Neural progenitor cell (in vitro differentiated cells): ENCODE results near the gene TMPRSS4. TPM values are rescaled to one million over a fixed set of nuclear protein-coding genes. Genes with fewer than 3 reads are reported as not detected.

Experiments used
- DNase-seq: peaks from one replicate; pipeline ENCODE4 v3.0.0-alpha.2; 2016; ENCODE audit warnings: low spot score
- H2AFZ ChIP-seq: fragments of 200-600 bp; sonication (generic); replicated peaks from 2 replicates; pipeline ENCODE4 v1.6.1; 2016; ENCODE audit warnings: antibody characterized with exemption
- H3F3A ChIP-seq: fragments of 200-600 bp; sonication (generic); 2 replicates; pipeline ENCODE4 v1.6.1; 2016; ENCODE audit warnings: antibody characterized with exemption, low read depth
- H3K27ac ChIP-seq: fragments of 200-600 bp; sonication (generic); 2 replicates; pipeline ENCODE4 v1.5.1; 2016; ENCODE audit warnings: mild to moderate bottlenecking
- H3K27me3 ChIP-seq: fragments of 200-600 bp; sonication (generic); 2 replicates; pipeline ENCODE4 v1.6.1; 2016; ENCODE audit warnings: mild to moderate bottlenecking, moderate library complexity
- H3K36me3 ChIP-seq: fragments of 200-600 bp; sonication (generic); 2 replicates; pipeline ENCODE4 v1.5.1; 2016
- H3K4me1 ChIP-seq: fragments of 200-600 bp; sonication (generic); 2 replicates; pipeline ENCODE4 v1.6.1; 2016; ENCODE audit warnings: mixed run types
- H3K4me2 ChIP-seq: fragments of 200-600 bp; sonication (generic); 2 replicates; pipeline ENCODE4 v1.6.1; 2016
- H3K4me3 ChIP-seq: fragments of 200-600 bp; sonication (generic); 2 replicates; pipeline ENCODE4 v1.5.1; 2016
- H3K79me2 ChIP-seq: fragments of 200-600 bp; sonication (generic); 2 replicates; pipeline ENCODE4 v1.6.1; 2016; ENCODE audit warnings: low read depth
- H3K9ac ChIP-seq: fragments of 200-600 bp; sonication (generic); 2 replicates; pipeline ENCODE4 v1.6.1; 2016
- H3K9me3 ChIP-seq: fragments of 200-600 bp; sonication (generic); 2 replicates; pipeline ENCODE4 v1.5.1; 2016; ENCODE audit warnings: low read depth
- H4K20me1 ChIP-seq: fragments of 200-600 bp; sonication (generic); 2 replicates; pipeline ENCODE4 v1.6.1; 2016; ENCODE audit warnings: low read depth
- H3K27ac Mint-ChIP-seq: 3 replicates; pipeline ENCODE4 v1.8.0; 2021; ENCODE audit warnings: mixed read lengths
- H3K27me3 Mint-ChIP-seq: 2 replicates; pipeline ENCODE4 v1.8.0; 2022; ENCODE audit warnings: low read depth, mild to moderate bottlenecking, inconsistent platforms, moderate library complexity, mixed read lengths; ENCODE audit not compliant: insufficient read depth
- H3K36me3 Mint-ChIP-seq: 3 replicates; pipeline ENCODE4 v1.8.0; 2021; ENCODE audit warnings: mixed read lengths
- H3K4me1 Mint-ChIP-seq: 3 replicates; pipeline ENCODE4 v1.8.0; 2021; ENCODE audit warnings: mixed read lengths
- H3K4me3 Mint-ChIP-seq: 3 replicates; pipeline ENCODE4 v1.8.0; 2021; ENCODE audit warnings: mild to moderate bottlenecking, moderate library complexity, mixed read lengths
- H3K9me3 Mint-ChIP-seq: 3 replicates; pipeline ENCODE4 v1.8.0; 2020; ENCODE audit warnings: mixed read lengths
- EZH2 ChIP-seq: fragments of 200-600 bp; sonication (generic); IDR thresholded peaks from 2 replicates; pipeline ENCODE4 v1.6.1; 2017; ENCODE audit warnings: antibody characterized with exemption, mild to moderate bottlenecking, moderate library complexity
- EZH2phosphoT487 ChIP-seq: fragments of 200-600 bp; sonication (generic); IDR thresholded peaks from 2 replicates; pipeline ENCODE4 v1.6.1; 2017; ENCODE audit warnings: antibody characterized with exemption
- total RNA-seq: library from RNA; depleted of rRNA; stranded (reverse); fragments of >200 nt; gene quantifications from 2 replicates; pipeline ENCODE4 v1.2.3, GENCODE V29; 2015; ENCODE audit warnings: low replicate concordance
- TF ChIP-seq, protein P1 (sequence below): fragments of 200-600 bp; sonication (generic); IDR thresholded peaks from 2 replicates; pipeline ENCODE4 v1.5.1; 2017; ENCODE audit warnings: antibody characterized with exemption, mild to moderate bottlenecking

The TMPRSS4 gene
- total RNA-seq, 1 donor from 2014 or later, result not detected

GRCh38 chr11:118167906-118168305, 91.0 kb downstream of the TMPRSS4 start:
- Mint-ChIP-seq H3K4me3 (no peak overlapping the region), H3K27ac (no peak overlapping the region), H3K27me3 (peaks cover 51% of the 10 kb centered on the region), H3K36me3 (no peaks in the 10 kb centered on the region), H3K4me1 (peaks cover 5% of the 10 kb centered on the region), H3K9me3 (no peaks in the 10 kb centered on the region)
- Histone ChIP-seq H3K27ac (no peak overlapping the region), H3K79me2 (no peaks in the 10 kb centered on the region), H3K27me3 (peaks cover 64% of the 10 kb centered on the region), H3K9me3 (no peaks in the 10 kb centered on the region), H3F3A (no peaks in the 10 kb centered on the region), H3K4me1 (peaks cover 10% of the 10 kb centered on the region), H3K4me2 (no peak overlapping the region), H3K4me3 (no peak overlapping the region), H3K36me3 (no peaks in the 10 kb centered on the region), H4K20me1 (no peaks in the 10 kb centered on the region), H2AFZ (no peak overlapping the region), H3K9ac (no peak overlapping the region)
- no peak for DNase-seq
- no peak for TF ChIP-seq EZH2phosphoT487
- TF ChIP-seq, protein P1, sequence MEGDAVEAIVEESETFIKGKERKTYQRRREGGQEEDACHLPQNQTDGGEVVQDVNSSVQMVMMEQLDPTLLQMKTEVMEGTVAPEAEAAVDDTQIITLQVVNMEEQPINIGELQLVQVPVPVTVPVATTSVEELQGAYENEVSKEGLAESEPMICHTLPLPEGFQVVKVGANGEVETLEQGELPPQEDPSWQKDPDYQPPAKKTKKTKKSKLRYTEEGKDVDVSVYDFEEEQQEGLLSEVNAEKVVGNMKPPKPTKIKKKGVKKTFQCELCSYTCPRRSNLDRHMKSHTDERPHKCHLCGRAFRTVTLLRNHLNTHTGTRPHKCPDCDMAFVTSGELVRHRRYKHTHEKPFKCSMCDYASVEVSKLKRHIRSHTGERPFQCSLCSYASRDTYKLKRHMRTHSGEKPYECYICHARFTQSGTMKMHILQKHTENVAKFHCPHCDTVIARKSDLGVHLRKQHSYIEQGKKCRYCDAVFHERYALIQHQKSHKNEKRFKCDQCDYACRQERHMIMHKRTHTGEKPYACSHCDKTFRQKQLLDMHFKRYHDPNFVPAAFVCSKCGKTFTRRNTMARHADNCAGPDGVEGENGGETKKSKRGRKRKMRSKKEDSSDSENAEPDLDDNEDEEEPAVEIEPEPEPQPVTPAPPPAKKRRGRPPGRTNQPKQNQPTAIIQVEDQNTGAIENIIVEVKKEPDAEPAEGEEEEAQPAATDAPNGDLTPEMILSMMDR, result no peak
- no peak for TF ChIP-seq EZH2

GRCh38 chr11:118168316-118168715, 91.4 kb downstream of the TMPRSS4 start:
- H3K4me1 ChIP-seq, result peaks cover 10% of the 10 kb centered on the region
- Mint-ChIP-seq H3K9me3 (no peaks in the 10 kb centered on the region), H3K36me3 (no peaks in the 10 kb centered on the region), H3K4me1 (peaks cover 7% of the 10 kb centered on the region), H3K4me3 (no peak overlapping the region), H3K27ac (no peak overlapping the region), H3K27me3 (peaks cover 49% of the 10 kb centered on the region)
- no peak overlapping the region for H3K4me2 ChIP-seq
- H3K27me3 ChIP-seq, result peaks cover 66% of the 10 kb centered on the region
- H3K36me3 ChIP-seq, result no peaks in the 10 kb centered on the region
- H4K20me1 ChIP-seq, result no peaks in the 10 kb centered on the region
- no peak overlapping the region for H3K9ac ChIP-seq
- H3K79me2 ChIP-seq, result no peaks in the 10 kb centered on the region
- no peak overlapping the region for H2AFZ ChIP-seq
- no peak overlapping the region for H3K4me3 ChIP-seq
- TF ChIP-seq, protein P1, result no peak
- TF ChIP-seq EZH2 (no peak), EZH2phosphoT487 (no peak)
- no peak for DNase-seq
- H3F3A ChIP-seq, result no peaks in the 10 kb centered on the region
- no peaks in the 10 kb centered on the region for H3K9me3 ChIP-seq
- no peak overlapping the region for H3K27ac ChIP-seq

DNA sequence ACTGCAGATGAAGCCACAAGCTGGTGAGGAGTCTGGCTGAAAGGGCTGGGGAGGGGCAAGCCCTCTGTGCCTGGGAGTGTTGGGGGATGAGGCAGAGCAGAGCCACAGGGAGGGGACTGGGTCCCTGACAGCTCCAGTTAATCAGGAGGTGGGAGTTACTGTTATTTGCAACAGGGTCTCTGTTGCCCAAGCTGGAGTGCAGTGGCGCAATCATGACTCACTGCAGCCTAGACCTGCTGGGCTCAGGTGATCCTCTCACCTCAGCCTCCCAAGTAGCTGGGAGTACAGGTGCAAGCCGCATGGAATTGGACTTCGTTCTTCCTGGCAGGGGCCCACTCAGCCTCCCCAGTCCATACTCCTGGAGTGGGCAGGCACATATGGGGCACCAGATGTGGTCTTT, 91.9 kb downstream of the TMPRSS4 start:
- H3K27me3 ChIP-seq, result peaks cover 69% of the 10 kb centered on the region
- H3K79me2 ChIP-seq, result no peaks in the 10 kb centered on the region
- no peak overlapping the region for H3K4me3 Mint-ChIP-seq

More for the DNA sequence above, 91.9 kb downstream of the TMPRSS4 start:
- no peaks in the 10 kb centered on the region for H3K36me3 Mint-ChIP-seq
- peaks cover 8% of the 10 kb centered on the region for H3K4me1 Mint-ChIP-seq
- no peak overlapping the region for H3K27ac ChIP-seq
- DNase-seq, result no peak
- H3K27ac Mint-ChIP-seq, result no peak overlapping the region
- H3K4me1 ChIP-seq, result peaks cover 10% of the 10 kb centered on the region
- no peak overlapping the region for H3K4me3 ChIP-seq
- no peaks in the 10 kb centered on the region for H3K36me3 ChIP-seq
- no peak for TF ChIP-seq EZH2
- TF ChIP-seq EZH2phosphoT487, result no peak
- TF ChIP-seq, protein P1, result no peak
- no peaks in the 10 kb centered on the region for H3K9me3 ChIP-seq
- peaks cover 51% of the 10 kb centered on the region for H3K27me3 Mint-ChIP-seq
- H3F3A ChIP-seq, result no peaks in the 10 kb centered on the region
- no peaks in the 10 kb centered on the region for H4K20me1 ChIP-seq
- no peak overlapping the region for H3K4me2 ChIP-seq
- no peaks in the 10 kb centered on the region for H3K9me3 Mint-ChIP-seq
- H3K9ac ChIP-seq, result no peak overlapping the region
- H2AFZ ChIP-seq, result no peak overlapping the region
